GM18498 (cell line): ENCODE data around the gene LRRN2.
"Not testable (repeated sequence)": the region's sequence is repeated elsewhere in the genome, so short reads cannot be mapped to it uniquely, and the experiment has no call there.

Source experiments
- ATAC-seq: cut with Tn5 transposase; IDR thresholded peaks from one replicate; pipeline ENCODE4 v1.9.1; 2021; ENCODE audit warnings: mild to moderate bottlenecking, moderate library complexity; ENCODE audit not compliant: unreplicated experiment

The LRRN2 gene

DNA sequence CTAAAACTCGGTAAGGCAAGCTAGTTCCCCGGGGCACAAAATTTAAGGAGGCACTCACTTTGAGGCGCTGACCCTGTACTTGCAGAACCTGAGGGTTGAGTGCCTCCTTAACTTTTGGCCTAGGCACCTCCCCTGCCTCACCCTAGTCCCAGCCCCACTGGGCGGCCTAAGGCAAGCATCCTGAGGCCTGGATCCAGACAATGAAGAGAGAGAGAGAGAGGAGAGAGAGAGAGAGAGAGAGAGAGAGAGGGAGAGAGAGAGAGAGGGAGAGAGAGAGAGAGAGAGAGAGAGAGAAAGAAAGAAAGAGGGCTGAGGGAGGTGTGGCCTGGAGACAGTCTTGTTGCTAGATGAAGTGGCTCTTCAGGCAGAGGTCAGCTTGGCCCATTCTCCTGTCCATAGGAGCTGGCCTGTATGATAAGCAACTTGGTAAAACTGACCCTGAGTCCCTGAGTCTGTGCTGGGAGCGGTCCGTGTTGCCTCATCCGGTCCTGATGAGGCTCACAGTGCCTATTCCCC lies 7.4 kb upstream of the LRRN2 start:
- ATAC-seq: no peak

DNA sequence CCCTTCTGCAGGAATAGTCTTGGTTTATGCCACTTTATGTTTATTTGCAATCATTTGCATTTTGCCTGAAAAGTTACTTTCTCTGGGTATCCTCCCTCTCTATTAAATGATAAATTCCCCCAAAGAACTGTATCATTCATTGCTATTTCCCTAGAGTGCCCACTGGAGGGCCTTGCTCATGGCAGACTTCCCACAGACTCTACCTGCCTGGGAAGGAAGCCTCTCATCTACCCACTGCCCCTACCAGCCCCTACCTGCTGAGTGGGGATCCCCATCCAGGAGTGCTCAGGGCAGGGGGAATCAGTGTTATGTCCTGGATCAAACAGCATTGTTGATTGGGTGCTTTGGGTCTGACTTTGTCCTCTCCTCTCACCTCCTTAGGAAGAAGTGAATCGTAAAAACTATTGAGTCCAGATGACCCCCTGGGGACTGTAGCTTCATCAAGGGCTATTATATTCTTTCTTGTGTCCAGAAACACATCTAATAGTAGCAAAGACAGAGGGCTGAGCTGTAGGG lies 6.8 kb upstream of the LRRN2 start:
- ATAC-seq: no peak

DNA sequence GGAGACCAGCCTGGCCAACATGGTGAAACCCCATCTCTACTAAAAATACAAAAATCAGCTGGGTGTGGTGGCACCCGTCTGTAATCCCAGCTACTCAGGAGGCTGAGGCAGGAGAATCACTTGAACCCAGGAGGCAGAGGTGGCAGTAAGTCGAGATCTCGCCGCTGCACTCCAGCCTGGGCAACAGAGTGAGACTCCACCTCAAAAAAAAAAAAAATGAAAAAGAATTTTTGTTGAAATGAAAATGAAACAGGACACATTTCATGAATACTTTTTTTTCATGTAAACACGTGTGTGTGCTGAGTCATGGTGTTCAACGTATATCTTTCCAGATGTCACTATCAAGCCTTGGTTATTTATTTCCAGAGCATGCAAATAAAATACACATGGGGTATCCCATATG lies 5.8 kb upstream of the LRRN2 start:
- ATAC-seq: not testable (repeated sequence)

DNA sequence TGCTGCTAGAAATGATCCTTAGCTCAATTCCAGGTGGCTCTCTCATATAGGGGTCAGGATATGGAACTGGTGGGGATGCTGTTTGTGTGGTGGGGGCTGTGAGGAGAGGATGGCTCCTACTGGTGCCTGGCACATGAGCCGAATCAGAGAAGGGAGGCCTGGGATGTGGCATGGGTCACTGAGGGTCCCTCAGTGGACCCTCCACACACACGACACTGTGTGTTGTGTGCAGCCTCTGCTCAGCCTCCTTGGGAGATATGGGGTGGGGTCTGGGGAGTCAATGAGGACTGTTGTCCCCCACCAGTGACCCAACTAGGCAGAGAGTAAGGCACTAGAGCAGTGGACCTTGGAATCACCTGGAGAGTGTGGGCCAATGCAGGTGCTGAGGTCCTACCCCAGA lies 3.2 kb upstream of the LRRN2 start:
- ATAC-seq: no peak

DNA sequence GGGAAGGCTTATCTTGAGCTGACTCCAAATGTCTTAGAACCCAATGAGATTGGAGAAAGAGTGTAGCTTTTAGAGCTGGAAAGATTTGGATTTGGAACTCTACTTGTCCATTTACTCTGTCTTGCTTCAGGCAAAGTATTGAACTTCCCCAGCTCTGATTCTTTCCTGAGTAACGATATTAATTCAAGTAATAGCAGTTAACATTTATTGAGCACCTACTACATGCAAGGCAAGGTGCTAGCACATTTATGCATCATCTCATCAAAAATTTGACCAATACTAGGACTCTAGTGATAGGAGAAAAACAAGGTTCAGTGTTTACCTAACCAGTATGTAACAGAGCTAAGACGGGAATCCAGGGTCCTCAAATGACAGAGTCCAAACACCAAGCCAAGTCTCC lies 2.5 kb upstream of the LRRN2 start:
- no peak for ATAC-seq

DNA sequence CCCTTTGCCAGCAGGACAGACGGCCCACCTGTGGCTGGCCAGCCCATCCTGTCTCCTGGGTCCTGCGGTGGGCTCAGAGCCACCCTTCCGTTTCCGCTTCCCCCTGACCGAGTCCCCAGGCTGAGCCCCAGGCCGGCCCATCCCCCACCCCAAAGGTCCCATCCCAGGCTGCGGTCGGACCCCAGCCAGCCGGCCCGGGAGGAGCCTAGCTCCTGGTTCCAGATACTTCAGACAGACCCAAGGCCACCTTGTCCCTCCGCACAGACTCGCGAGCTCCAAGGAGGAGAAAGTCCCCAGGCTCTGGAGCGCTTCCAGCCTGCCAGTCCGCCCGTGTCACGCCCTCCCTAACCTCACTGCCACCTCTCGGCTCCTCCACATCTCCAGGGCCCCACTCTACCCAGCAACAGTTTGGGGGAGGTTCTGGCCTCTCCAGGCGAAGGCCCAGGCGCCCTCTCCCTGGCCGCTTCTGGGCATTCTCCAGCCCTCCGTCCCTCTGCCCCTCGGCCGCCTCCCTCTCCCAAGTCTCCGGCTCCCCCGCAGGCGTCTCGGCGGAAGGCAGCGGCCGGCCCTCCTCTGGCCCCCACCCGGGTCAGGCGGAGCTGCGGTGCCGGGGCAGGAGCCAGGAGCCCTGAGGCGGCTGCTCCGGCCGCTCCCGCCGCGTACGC lies 835 bp downstream of the LRRN2 start:
- no peak for ATAC-seq

DNA sequence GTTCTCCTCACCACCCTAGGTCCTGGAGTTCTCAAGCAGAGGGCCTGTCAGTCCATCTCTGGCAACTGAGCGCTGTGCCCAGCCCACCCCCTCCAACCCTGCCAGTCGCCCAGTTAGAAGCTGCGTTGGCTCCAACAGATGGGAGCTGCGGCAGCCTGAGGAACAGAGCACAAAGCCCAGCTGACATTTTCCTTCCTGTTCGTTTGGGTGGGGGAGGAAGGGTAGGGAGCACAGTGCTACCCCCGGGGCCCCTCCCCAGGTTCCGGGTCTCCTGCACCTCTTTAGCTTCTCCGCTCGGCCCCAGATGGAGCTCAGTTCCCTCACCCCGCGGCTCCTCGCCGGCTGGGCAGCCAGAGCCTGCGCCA lies 1.4 kb downstream of the LRRN2 start:
- no peak for ATAC-seq

DNA sequence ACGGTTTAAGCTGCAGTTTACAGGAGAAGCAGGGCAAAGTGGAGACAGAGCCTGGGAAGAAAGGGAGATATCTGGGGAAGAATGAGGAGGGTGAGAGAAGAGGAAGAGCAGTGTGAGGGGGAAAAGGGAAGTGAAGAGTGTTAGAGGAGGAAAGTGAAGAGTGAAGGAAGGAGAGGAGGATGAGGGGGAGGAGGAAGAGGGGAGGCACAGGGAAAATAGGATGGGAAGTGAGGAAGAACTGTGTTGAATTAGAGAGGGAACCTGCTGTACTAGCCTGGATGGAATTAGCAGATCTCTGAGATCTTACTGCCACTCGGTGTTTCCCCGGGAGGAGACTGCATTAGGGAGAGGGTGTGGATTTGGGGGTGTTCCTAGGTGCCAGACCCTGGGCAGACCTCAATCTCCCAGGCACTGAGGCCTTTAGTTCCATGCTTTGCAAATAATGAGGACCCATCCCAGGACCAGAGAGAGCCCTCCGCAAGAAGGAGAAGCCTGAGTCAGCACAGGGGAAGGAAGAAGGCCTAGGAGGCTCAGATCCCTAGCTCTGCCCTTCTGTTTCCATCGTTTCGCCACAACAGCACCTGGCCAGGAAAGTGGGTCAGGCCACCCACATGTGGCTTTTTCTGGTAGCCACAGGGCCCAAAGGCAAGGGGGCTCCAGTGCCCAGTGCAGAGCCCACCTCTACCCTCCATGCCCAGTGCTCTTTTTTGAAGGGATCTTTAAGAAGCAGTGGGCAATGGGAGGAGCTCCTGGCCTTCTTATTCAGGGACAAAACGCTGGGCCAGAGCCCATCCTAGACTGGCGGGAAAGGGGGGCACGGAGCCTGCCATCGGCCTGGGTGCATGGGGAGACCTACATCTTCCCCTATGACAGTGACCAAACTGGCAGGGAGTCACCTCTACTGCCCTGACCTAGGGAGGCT lies 2.0 kb downstream of the LRRN2 start:
- no peak for ATAC-seq

DNA sequence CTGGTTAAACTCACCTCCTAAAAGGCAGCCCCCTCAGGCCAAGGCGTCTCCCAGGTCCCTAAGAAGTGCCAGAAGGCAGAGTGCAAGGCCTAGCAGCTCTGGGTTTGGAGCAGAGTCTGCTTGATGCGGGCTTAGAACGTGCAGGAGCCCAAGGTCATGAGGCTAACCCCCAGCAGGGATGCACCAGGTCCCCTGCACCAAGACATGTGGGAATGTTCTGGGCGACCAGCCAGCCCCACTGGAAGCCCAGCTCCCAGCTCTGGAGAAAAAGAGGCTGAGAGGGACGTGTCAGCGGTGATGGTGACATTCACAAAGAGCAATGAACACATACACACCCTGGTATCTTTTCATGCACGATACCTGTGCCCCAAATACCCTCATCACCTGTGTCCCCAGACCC lies 5.1 kb downstream of the LRRN2 start:
- no peak for ATAC-seq

DNA sequence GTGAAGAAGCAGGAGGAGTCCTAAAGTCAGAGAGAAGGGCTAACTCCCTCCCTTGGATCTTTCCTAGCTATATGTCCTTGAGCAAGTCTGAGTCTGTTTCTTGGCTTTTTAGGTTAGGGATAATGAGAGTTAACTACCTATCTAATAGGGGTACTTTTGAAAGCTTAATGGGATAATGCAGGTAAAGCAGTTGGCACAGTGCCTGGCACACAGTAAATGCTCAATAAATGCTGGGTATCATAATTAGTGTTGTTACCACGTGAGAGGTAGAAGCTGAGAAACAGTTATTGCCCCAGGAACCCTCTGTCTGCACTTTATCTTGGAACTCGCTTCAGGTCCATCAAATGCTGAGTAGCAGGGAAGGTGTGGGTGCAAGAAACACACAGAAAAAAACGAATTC lies 5.5 kb downstream of the LRRN2 start:
- ATAC-seq: no peak

DNA sequence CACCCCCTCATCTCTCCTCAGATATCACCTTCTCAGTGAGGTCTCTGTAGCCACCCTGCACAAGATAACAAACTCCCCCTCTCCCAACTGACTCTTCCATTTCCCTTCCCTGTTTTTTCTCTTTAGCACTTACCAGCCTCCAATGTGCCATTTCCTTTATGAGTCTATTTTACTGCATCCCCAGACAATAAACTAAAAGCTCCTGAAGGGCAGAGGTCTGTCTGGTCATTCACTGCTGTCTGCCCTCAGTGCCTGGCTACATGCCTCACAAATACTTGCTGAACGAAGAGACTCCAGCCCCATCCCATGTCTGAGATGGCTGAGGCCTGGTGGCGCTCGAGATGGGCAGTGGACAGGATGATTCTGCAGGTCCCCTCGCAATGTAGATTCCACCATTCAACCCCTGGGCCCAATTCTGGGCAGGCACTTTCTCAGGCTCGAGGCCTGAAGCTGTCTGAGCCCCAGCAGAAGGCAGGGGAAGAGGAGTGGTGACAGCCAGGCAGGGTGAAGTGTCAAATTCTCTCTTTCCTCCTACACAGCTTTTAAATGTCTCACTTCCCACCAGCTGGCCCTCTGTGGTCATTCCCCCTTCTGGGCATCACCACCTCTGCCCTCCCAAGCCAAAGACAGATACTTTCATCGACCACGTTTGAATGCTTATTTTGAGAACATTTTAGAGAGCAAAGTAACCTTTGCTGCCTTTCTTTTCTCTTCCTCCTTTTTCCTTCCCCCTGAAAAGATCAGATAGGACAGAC lies 6.6 kb downstream of the LRRN2 start:
- no peak for ATAC-seq

DNA sequence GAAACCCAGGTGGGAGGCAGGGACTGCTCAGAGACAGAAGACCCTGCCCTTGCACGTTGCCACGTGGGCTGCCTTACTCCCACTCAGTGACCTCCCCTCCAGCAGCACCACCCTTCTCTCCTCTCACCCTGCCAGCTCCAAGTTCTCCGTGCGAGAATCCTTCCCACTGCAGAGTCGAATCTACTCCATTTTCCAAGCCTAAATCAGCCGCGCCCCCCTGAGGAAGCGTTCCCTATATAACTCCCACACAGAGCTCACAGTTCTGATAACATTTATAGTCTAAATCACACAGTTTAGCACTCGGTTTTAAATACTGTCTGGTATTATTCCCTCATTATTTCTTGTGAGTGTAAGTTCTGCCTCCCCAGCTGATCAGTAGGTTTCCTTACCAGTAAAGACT lies 7.7 kb downstream of the LRRN2 start:
- no peak for ATAC-seq

DNA sequence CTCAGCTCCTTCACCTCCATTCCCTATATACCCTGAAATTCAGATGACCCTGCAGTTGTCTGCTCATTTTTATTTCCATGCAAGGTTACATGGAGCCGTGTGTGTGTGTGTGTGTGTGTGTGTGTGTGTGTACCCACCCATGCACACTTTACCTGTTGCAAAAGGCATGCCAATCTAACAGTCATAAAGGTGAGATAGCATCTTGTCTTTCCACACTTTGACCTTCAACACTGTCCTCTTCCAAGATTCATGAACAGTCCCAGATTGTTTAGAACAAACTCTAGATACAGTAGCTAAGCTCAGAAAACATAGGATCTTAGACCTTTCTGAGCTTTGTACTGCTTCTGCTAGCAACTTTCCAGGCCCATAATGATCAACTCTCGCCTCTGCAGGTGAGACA lies 9.5 kb downstream of the LRRN2 start:
- no peak for ATAC-seq

DNA sequence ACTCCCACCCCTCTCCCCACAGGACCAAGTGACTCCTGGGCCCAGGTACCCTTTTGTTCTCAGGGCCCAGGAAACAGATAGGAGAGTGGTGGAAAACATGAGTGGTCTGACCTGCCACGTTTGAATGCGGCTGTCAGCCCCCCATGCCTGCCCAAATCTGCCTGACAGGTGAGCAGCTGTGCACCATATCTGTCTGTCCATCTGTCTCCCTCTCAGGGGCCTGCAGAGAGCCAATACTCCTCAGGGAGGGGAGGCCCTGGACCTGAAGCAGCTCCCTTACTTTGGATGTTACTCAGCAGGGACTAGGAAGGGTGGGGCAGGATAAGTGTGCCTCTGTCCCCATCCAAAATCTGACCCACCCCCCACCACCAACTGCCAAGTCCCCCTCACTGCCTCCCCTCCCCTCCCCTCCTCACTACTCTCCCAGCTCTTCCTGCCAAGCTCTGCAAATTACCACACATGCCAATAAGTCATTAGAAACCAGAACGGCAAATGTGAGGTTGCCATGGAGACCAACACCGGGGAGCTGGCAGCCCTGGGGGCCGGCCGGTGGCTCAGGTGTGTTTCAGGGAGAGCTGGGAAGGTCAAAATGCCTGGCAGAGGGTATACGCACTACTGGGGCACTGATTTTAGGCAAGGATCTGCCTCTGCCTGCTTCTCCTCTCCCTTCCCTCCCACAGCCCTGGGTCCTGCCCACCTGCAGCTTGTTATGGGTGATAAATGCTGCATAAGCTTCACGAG lies 11.5 kb downstream of the LRRN2 start:
- no peak for ATAC-seq

DNA sequence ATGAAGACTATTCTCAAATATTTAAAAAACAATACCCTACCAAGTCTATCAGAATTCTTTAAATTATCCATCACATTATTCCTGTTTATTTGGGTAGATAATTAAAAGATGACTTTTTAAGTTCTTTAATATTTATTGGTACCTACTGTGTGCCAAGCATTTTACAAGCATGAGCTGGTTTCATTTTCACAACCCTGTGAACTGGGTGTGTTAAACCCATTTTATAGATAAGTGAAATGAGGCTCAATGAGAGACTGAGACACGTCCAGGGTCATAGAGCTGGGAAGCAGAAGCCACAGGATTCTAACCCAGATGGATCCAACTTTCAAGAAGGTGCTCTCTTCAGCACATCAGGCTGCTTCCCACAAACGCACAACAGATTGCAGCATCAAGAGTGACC lies 12.3 kb downstream of the LRRN2 start:
- ATAC-seq: no peak

DNA sequence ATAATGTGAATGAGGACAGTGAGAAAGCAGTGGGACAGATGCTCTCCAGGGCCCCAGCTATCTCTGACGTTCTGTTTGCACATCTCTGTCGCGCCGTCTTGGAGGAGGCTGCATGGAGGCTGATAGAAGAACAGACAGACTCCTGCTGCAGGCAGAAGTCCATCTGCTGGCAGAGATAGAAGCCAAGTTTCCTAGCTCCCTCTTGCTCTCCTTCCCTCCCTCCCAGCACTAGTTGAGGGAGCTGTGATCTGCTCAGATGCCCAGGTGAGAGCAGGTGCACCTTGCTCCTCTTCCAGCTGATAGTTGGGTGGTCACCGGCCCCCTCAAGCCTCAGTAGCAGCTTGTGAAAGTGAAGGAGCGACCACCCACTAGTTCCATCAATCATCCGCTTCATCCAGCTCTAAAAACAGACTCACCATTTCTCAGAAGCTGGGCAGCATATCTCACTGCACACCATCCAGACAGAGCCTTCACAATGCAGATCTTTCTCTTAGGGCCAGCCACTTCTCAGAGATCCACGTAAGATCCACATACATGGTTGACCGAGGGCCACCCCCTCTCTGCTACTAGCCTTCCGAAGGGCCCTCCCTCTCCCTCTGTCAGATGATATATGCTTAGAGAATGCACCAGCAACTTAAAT lies 12.9 kb downstream of the LRRN2 start:
- no peak for ATAC-seq

DNA sequence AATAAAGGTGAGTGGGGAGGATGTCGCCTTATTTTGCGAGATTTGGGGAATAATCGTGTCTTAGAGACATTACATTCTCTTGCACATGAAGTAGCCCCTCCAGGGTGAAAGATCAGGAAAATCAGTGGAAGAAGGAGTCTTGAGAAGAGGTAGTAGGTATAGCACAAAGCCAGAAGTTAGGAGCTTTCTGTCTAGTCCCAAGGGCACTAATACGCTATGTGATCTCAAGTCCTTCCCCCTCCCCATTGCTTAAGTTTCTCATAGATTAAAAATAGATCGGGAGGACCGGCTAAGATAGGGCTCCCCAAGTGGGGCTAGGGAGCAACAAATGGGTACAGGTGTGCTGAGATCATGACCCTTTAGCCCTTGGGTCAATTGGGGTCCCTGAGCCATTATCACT lies 13.5 kb downstream of the LRRN2 start:
- ATAC-seq: no peak

DNA sequence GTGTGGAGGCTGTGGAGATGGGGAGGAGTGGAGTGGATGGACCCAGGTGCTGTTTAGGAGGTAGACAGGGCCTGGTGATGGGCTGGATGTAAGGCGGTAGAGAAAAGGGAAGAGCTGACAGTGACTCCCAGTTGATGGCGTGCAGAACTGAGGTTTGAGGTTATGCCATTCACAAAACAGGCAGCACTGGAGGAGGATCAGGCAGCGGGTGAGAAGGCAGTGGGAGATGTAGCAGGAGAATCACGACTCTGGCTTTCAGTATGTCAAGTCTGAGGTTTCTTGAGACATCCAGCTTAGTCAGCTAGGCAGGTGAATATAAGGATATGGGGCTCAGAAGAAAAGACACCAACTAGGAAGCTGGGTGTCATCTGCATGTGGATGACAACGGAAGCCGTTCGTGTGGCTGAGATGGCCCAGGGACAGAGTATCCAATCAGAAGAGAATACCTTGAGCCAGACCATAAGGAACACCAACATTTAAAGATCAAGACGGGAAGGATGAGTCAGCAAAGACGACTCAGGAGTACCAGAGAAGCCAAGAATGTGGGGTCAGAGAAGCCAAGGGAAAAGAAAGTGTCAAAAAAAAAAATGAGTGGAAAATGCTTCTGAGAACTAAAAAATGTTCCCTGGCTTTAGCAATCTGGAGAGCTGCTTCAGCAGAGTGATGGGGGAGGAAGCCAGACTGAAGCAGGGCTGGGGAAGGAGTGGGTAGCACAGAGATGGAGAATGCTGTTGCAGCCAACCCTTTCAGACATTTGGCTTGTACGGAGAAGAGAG lies 15.2 kb downstream of the LRRN2 start:
- no peak for ATAC-seq

DNA sequence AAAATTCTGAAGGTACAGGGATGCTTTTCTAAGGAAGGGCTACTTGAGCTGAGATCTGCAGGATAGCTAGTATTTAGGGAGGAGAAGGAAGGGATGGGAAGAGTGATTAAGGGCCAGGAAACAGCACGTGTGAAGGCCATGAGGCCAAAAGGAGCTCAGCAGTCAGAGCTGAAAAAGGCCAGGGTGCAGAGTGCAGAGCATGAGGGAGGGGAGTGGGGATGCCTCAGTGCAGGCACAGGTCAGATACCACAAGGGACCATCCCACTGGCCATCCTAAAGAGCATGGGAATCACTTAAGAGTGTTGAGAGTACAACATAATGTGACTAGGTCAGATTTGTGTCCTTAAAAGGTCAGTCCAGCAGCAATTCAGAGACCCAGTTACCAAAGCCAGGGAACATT lies 16.0 kb downstream of the LRRN2 start:
- ATAC-seq: no peak

DNA sequence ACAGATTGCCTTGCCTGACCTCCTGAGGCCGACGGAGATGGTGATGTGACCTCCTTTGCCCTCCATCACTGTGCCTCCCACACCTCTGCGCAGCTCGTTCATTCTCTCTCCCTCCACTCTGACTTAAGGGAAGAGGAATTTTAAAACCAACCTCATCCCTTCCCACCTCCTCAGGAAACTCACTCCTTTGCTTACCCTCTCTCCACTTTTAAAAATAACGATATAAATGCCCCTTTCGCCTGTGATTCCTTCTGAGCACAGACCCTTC lies 21.2 kb downstream of the LRRN2 start:
- no peak for ATAC-seq
